GM21717 (cell line): ENCODE measurements around the gene SLC1A2.

ENCODE experiments used
- ATAC-seq: cut with Tn5 transposase; IDR thresholded peaks from one replicate; pipeline ENCODE4 v1.9.1; 2021; ENCODE audit warnings: mild to moderate bottlenecking, moderate library complexity; ENCODE audit not compliant: unreplicated experiment

Gene SLC1A2

DNA sequence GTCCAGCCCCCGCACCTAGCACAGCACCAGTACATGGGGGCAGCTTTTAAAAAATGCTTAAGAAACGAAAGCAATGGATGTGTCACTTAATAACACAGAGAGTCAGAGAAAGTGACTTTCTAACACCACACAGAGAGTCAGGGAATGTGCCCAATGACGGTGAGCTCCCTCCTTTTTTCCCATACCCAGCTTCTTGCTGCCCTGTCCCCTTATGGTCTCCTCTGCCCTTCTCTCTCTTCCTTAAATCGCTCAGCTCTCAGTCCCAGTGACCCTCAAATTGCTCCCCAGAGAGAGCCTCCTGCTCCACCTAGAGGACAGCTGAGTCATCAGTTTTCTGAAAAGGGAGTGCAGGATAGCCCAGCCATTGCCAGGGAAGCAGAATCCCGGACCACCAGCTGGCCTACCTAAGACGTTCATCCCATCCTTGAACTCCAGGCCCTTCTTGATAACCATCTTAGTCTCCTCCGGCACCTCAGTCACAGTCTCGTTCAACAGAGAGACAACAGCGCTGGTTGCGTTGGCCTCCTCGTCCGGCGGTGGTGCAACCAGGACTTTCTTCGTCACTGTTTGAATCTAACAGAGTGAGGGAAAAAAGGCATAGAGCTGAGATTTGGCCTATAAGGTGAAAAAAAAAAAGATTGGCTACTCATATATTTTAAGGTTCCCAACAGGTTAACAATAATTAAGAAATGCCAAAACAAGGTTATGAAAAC, 113.5 kb downstream of the SLC1A2 start:
- no peak for ATAC-seq

DNA sequence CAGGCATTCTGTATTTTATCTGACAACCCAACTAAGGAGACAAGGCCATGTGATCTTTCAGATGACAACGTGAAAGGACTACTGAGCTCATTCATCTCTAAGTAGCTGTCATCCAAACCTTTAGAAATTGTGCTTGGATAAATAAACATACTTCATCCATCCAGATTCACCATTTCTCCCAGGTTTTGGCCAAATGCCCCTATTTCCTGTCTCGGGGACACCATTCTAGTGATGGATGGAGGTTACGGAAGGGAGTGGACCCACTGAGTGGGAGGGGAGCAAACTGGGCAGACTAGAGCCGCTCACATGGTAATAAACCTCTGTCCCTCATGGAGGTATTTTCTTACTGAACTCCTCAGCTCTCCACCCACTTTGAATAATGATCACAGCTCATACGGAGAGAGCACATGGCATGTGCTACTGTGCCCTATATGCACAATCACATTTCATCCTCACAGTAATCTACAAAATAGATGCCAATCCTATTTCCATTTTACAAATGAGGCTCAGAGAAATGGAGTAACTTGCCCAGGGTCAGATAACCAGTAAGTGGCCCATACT, 114.4 kb downstream of the SLC1A2 start:
- ATAC-seq = no peak

DNA sequence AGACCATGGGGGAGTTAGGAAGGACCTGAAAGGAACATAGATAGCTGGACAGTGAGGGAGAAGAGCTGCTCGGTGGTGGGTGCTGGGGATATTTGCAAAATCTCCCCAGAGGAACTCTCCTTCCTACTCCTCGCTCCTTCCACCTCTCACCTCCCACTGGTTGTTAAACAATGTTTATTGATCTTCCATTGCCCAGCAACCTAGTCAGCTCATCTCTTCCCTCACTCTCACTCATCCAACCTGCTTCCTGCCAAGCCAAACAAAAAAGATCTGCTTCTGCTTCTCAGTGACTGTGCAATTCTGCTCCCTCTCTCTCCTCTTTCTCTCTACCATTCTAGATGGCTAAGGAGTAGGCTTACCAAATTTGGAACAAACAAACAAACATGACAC, 115.0 kb downstream of the SLC1A2 start:
- no peak for ATAC-seq

DNA sequence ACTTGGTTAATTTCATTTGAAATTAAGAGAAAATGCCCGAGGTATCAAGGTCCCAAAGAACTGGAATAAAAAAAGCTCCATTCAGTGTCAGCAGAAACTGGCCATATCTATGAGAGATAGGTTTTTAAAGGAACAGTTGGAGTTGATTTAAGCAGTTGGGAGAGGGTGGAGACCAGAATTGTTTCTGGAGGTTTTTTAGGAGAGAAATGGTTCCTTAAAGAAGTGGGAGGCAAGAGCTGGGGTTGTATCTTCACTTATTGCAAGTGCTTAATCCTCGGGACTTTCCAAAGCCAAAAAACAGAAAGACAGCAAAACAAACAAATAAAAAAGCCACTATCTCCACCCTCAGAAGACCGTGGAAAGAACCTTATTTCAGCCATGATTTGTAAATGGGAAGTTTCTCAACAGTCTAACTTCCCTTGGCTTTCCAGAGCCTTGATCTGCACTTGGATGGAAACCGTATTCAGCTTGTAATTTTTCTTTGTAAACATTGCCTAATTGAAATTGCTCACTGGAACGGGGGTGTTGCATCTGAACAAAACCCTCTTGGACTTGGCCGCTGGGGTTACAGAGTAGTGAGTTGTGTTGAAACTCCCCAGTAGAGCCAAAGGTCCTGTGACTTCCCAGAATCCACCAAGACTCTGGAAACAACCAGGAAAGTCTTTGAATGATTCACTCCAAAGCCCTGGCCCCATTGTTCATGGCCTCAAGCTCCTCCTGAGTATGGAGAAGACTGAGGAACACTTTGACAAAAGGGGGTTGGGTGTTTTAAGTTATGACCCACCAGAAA, 115.6 kb downstream of the SLC1A2 start:
- no peak for ATAC-seq

DNA sequence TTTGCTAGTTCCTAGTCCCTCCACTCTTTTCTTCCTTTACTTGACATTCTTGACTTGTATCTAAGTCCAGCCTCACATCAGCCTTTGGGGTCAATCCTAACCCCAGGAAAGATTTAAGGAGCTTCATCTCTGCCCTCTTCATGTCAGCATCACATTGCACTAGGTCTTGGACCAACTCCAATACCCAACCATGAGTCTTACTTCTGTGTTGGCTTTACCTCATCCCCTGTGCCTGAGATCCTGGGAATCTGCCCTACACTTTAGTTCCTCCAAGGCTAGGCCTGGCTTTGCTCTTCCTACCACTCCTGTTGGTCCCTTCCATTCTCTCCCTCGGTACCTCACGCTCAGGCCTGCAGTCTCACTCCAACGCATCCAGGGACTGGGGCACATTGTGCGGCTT, 117.0 kb downstream of the SLC1A2 start:
- no peak for ATAC-seq

DNA sequence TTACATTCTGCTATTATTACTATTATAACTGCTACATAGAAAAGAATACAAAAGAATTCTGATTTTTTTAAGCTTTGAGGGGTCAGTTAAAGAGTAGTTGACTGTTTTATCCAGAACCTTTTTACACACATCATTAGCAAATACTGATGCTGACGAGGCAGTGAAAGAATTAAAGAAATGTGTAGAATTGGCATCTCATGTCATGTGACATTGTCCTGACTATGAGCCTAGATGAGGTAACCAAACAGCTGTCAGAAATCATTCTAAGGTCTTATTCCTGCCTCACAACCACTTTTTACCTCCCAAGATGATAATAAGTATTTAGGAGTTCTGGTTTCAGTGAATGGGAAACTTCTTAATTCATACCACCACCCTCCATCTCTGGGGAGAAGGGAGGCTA, 121.0 kb downstream of the SLC1A2 start:
- no peak for ATAC-seq

DNA sequence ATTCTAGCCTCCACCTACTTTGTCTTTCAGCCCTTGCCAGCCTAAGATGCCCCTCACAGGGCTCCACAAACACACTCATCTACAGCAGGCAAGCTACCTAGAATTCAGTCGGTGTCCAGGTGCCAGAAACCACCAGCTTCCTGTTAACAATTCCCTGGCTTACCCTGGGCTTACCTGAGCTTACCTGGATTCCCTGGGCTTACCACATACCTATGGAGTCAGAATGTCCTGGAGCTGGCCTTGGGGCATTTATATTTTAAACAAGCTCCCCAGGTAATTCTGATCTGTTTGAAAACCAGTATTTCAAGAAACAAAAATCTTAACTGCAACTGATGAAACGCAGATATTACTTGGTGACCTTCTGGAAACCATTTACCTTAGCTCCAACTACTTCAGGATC, 123.6 kb downstream of the SLC1A2 start:
- no peak for ATAC-seq

- ATAC-seq = no peak
These were observed 125.7 kb downstream of the SLC1A2 start for GRCh38 chr11:35293699-35294098.

- no peak for ATAC-seq
These were observed 126.3 kb downstream of the SLC1A2 start for GRCh38 chr11:35293035-35293434.

- ATAC-seq = no peak
These were observed 127.1 kb downstream of the SLC1A2 start for GRCh38 chr11:35292279-35292678.

DNA sequence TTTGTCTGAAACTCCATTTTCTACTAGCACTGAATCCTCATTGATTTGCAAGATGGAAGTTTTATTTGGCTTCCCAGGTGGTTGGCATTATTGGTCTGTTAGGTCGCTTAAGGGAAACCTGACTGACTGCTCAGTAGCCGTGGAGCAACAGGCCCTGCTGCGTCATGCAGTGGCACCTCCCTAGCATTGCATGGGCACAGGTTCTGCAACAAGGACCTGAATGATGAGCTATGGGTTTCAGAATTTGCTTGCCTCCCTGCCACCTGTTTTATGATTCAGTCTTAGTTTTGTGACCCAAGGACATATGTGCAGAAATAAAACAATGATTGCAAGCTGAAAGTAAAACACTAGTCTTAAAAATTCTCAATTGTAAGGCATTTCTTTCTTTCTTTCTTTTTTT, 128.5 kb downstream of the SLC1A2 start:
- ATAC-seq = no peak

DNA sequence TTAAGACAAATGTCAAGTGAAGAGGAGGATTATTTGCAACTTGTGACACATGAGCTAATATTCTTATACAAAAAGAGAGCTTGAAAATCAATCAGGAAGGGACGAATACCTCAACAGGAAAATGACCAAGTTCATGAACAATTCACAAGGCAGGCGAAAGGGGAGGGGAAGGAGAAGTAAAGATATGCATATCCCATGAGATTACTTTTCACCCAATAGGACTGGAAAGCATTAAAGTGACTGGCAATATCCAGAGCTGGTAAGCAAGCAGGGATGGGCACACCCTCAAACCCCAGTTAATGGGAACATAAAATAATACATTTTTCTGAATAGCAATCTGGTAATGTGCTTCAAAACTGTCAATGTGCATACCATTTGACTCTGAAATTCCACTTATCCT, 129.5 kb downstream of the SLC1A2 start:
- no peak for ATAC-seq

- ATAC-seq = no peak
These were observed 130.4 kb downstream of the SLC1A2 start for GRCh38 chr11:35288817-35289541.

DNA sequence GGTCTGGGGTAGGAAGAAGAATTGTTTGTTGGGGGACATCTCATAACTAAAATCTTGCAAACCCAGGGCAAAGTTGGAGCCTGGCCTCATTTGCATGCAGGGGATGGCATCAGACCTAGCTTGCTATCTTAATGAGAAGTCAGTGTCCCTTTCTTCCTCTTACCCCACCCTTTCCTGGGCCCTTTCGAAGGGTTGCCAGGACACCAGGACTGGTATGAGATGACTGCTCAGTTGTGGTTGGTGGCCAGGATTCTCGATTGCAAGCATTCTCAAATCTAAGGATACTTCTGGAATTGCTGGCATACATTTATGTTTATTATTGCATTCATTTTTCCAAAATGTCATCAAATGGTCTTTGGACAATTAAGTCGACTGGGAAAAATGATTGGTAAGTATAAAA, 131.0 kb downstream of the SLC1A2 start:
- ATAC-seq = no peak

DNA sequence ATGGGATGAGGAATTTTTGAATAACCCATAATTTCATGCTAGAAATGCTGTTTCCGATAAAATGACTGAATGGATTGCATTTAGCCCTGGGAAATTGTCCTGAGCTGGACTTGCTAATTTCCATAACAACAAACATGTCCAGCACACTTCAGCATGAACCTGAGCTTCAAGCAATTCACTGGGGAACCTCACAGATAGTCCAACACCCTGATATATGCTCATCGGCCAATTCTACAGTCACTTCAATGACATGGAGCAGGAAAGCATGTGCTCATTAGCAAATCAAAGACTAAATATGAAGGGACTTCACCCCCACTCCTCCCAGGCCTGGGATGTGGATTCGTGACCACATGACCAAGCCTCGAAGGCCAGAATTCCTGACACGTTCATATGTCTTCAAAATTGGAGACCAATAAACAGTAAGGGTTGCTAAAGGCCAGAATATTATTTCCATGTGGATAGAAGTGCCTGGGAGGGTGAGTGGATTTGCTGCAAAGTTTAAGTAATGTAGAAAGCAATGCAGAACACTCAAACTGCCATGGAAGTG, 131.9 kb downstream of the SLC1A2 start:
- ATAC-seq = no peak

DNA sequence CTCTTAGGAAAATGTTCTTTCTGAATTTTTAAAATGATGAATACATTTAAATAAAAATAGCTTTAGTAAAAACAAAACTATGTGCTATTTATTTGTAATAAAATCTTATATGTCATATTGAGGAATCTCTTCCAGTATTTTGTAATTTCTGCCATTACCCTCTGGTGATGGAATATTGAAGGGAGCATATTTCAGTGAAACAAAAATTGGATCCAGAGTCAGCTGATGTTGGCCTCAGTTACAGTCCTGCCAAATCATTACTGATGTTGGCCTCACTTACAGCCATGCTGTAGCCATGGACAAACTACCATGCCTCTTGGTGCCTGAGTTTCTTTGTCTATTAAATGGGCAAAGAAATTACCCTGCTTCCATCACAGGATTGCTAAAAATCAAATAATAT, 133.2 kb downstream of the SLC1A2 start:
- no peak for ATAC-seq

- no peak for ATAC-seq
These were observed 133.9 kb downstream of the SLC1A2 start for GRCh38 chr11:35285471-35285870.

GRCh38 chr11:35282221-35282882, 137.0 kb downstream of the SLC1A2 start:
- no peak for ATAC-seq

GRCh38 chr11:35281169-35281688, 138.1 kb downstream of the SLC1A2 start:
- no peak for ATAC-seq

GRCh38 chr11:35280727-35281126, 138.6 kb downstream of the SLC1A2 start:
- no peak for ATAC-seq
